OCI-LY3 (cell line): ENCODE results near the gene ELF1.
"Not testable (repeated sequence)": the region's sequence is repeated elsewhere in the genome, so short reads cannot be mapped to it uniquely, and the experiment has no call there.

ENCODE experiments used
- EZH2phosphoT487 ChIP-seq: fragments of 200-600 bp; shearing (Covaris generic); IDR thresholded peaks from 2 replicates; pipeline ENCODE4 v1.6.1; 2018; ENCODE audit warnings: antibody characterized with exemption, mixed run types, low read depth
- TF ChIP-seq, protein P1 (sequence below): fragments of 200-600, 300-600 bp; sonication (generic); IDR thresholded peaks from 2 replicates; pipeline ENCODE4 v1.5.1; 2014; ENCODE audit warnings: antibody characterized with exemption, low read length, low read depth

DNA sequence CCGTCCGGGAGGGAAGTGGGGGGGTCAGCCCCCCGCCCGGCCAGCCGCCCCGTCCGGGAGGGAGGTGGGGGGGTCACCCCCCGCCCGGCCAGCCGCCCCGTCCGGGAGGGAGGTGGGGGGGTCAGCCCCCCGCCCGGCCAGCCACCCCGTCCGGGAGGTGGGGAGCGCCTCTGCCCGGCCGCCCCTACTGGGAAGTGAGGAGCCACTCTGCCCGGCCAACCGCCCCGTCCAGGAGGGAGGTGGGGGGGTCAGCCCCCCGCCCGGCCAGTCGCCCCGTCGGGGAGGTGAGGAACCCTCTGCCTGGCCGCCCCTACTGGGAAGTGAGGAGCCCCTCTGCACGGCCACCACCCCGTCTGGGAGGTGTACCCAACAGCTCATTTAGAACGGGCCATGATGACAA is 118.1 kb downstream of the ELF1 start:
- TF ChIP-seq, protein P1, sequence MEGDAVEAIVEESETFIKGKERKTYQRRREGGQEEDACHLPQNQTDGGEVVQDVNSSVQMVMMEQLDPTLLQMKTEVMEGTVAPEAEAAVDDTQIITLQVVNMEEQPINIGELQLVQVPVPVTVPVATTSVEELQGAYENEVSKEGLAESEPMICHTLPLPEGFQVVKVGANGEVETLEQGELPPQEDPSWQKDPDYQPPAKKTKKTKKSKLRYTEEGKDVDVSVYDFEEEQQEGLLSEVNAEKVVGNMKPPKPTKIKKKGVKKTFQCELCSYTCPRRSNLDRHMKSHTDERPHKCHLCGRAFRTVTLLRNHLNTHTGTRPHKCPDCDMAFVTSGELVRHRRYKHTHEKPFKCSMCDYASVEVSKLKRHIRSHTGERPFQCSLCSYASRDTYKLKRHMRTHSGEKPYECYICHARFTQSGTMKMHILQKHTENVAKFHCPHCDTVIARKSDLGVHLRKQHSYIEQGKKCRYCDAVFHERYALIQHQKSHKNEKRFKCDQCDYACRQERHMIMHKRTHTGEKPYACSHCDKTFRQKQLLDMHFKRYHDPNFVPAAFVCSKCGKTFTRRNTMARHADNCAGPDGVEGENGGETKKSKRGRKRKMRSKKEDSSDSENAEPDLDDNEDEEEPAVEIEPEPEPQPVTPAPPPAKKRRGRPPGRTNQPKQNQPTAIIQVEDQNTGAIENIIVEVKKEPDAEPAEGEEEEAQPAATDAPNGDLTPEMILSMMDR, result not testable (repeated sequence)
- not testable (repeated sequence) for TF ChIP-seq EZH2phosphoT487
